Stimulated activated CD8-positive, alpha-beta memory T cell treated with anti-CD3 and anti-CD28 coated beads, Interleukin-15, amount 100 ng/mL, for 4 hours (primary cell): ENCODE data around the gene TMEM72.

Source experiments
- DNase-seq, 2 donors: peaks; one replicate each; pipeline ENCODE4 v3.0.0-alpha.2; 2020; ENCODE audit warnings: low read depth in 2 of 2

The TMEM72 gene

GRCh38 chr10:44917848-44918247 lies 6.7 kb downstream of the TMEM72 start:
- no peak for DNase-seq

GRCh38 chr10:44920252-44920651 lies 9.1 kb downstream of the TMEM72 start:
- DNase-seq, result no peak

GRCh38 chr10:44921061-44921460 lies 9.9 kb downstream of the TMEM72 start:
- DNase-seq, result no peak

DNA sequence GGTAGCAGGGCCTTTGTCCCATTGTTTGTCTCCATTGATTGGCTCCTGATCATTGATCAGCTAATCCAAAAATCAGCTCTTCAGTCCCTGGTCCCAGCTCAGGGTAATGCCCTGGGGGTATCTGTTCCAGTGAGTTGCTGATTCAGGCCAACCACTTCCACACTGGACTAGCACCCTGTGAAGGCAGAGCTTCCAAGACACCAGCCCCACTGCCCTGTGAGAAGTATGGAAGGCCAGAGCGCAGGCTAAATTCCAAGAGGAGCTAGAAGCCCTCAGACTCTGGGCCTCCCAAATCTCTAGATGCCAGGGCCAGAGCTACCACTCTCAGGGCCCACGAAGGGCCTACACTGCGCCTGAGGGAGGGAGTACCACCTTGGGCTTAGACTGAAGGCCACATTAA lies 10.4 kb downstream of the TMEM72 start:
- no peak for DNase-seq

DNA sequence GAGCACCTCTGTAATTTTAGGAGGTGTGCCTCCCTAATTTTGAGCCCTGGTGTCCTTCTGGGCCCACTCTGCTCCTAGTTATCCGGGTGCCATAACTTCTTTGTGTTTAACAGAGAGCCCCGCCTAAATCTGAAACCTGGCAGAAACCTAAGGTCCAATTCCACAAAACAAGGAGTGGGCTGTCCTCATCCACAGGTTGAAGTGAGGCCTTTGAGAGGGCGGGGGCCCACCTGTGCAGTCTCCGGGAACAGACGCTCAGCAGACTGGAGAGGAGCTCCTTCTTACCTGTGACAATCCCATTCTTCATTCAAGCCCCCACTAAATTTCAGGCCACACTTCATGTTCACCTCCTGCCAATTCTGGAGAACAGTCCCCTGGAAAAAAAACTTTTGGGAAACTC lies 10.9 kb downstream of the TMEM72 start:
- DNase-seq, result no peak

- DNase-seq, result no peak
Observed at GRCh38 chr10:44922796-44923545, 11.8 kb downstream of the TMEM72 start.

- no peak for DNase-seq
Observed at GRCh38 chr10:44923611-44924010, 12.5 kb downstream of the TMEM72 start.

- DNase-seq, result no peak
Observed at GRCh38 chr10:44924261-44925040, 13.3 kb downstream of the TMEM72 start.

- no peak for DNase-seq
Observed at GRCh38 chr10:44925224-44925623, 14.1 kb downstream of the TMEM72 start.

GRCh38 chr10:44925811-44926750 lies 14.9 kb downstream of the TMEM72 start:
- DNase-seq, result no peak

DNA sequence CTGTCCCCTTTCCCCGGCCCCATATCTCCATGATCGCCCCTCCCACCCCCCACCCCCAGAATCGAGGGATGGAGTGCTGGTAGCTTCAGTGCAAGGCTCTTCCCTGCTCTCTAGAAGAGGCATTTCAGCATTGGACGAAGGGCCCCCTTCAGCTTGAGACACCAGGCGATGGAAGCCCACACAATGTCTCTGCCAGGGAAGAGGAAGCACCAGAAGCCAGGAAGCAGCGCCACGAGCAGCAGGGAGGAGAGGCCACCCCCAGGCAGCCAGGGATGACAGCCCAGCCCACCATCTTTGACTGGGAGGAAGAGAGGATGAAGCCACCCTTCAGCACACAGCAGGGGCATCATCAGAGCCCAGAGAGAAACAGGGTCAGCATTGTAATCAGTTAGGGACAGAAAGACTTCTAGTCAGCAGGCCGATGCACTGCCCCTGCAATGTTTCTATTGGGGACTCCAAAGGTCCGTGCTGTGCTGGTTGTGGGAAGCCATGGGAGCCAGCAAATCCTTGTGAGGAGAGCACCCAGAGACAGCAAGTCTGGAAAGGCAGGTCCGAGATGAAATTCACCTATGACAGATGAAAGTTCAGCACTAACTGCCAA lies 15.7 kb downstream of the TMEM72 start:
- DNase-seq, result no peak

DNA sequence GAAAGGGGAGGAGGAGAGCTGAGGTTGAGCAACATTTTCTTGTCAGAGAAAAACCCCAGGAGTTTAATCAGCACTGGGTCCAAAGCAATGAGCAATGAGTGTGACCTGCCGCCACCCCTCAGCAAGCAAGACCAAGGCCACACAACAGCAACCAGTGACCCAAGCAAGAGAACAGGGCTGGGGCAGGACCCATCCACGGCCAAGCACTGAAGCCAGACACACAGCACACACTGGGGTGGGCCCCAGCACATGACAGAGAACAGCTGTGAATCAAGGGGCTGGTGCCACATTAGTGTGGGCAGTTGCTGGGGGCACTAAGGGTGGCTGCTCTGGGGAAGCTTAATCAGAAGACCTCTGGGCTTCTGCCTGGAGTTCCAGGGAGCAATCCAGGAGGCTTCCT lies 16.2 kb downstream of the TMEM72 start:
- DNase-seq, result no peak

- no peak for DNase-seq
Observed at GRCh38 chr10:44928462-44928861, 17.3 kb downstream of the TMEM72 start.

GRCh38 chr10:44929356-44930255 lies 18.5 kb downstream of the TMEM72 start:
- DNase-seq, result no peak

DNA sequence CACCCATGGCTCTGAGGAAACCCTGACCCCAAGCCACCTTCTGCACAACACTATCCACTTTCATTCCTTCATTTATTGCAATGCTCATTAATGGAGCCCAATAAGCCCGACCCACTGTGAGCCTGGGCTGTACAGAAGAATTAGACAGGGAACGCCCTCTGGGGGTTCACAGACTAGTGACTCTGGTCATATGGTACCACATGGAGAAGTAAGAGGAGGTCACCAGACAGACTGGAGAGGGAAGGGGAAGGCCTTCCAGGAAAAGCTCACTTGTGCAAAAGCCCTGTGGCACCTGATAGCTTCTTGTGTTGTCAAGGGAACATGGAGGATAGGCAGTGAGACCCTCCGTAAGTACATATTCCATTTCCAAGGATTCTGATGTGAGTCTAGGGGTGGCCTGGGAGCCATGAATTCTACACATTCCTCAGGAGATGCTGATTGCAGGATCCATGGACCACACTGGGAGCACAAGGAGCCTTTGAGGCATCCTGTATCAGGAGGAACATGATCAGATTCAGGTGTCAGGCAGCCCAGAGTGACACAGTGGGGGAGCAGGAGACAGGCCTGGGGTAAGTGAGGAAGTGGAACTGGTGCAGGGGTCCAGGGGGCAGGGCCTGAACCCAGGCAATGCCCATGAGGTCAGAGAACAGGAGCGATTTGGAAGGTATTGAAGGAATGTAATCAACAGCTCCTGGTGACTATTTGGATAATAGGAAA lies 19.9 kb downstream of the TMEM72 start:
- DNase-seq, result no peak

GRCh38 chr10:44931621-44932516 lies 20.7 kb downstream of the TMEM72 start:
- no peak for DNase-seq

- peak; percentile 43 to 58 for DNase-seq
Observed at GRCh38 chr10:44932517-44933450, 21.6 kb downstream of the TMEM72 start.
